HEK293 (cell line): ENCODE results near the gene PRPF38A.

ENCODE experiments used
- CTCF ChIA-PET: fragments of 350-600 bp; formaldehyde crosslinking; extraction: SDS; loops from one replicate; lab custom pipeline; 2021; ENCODE audit warnings: antibody characterized with exemption; lab: Yijun Ruan, JAX
- POLR2A ChIA-PET: fragments of 300-600 bp; formaldehyde crosslinking; extraction: SDS; loops from one replicate; lab custom pipeline; 2020; ENCODE audit warnings: antibody characterized with exemption, inconsistent platforms; lab: Yijun Ruan, JAX
- H3K27ac ChIP-seq: fragments of 200-500 bp; sonication (Bioruptor generic); 2 replicates; pipeline ENCODE4 v1.5.1; 2014; ENCODE audit warnings: low read depth, low read length, control low read depth, inconsistent platforms; ENCODE audit errors: extremely low read depth
- H3K36me3 ChIP-seq, 2 experiments: fragments of 200-500 bp in 1 of 2; sonication (Bioruptor generic) in 1 of 2; 1 replicate in 1 of 2; 2 replicates in 1 of 2; pipeline ENCODE4 v1.5.1; 2014 to 2017; ENCODE audit warnings: inconsistent platforms in 2 of 2, low read length in 2 of 2; ENCODE audit not compliant: control insufficient read depth in 2 of 2, insufficient read depth in 1 of 2
- H3K4me1 ChIP-seq: fragments of 200-500 bp; sonication (Bioruptor generic); 2 replicates; pipeline ENCODE4 v1.5.1; 2014; ENCODE audit warnings: mild to moderate bottlenecking, low read length, inconsistent platforms; ENCODE audit not compliant: control insufficient read depth, insufficient read depth
- H3K4me3 ChIP-seq: 2 replicates; pipeline ENCODE4 v1.5.1; 2011; ENCODE audit warnings: low read depth, mild to moderate bottlenecking, control low read depth, low read length, moderate library complexity
- H3K9me3 ChIP-seq: fragments of 200-500 bp; sonication (Bioruptor generic); 2 replicates; pipeline ENCODE4 v1.5.1; 2014; ENCODE audit warnings: low read depth, low read length, inconsistent platforms; ENCODE audit not compliant: control insufficient read depth, insufficient read depth
- GLIS2 ChIP-seq: fragments of 450-650 bp; formaldehyde crosslinking; IDR thresholded peaks from 2 replicates; pipeline ENCODE4 v1.5.1; 2016; ENCODE audit warnings: missing biosample characterization, missing genetic modification characterization
- KLF8 ChIP-seq: fragments of 450-650 bp; formaldehyde crosslinking; IDR thresholded peaks from 2 replicates; pipeline ENCODE4 v1.5.1; 2016; ENCODE audit warnings: missing biosample characterization, missing genetic modification characterization
- PRDM4 ChIP-seq: fragments of 450-650 bp; formaldehyde crosslinking; IDR thresholded peaks from 2 replicates; pipeline ENCODE4 v1.5.1; 2017; ENCODE audit warnings: missing biosample characterization, missing genetic modification characterization
- RBAK ChIP-seq: fragments of 450-650 bp; formaldehyde crosslinking; IDR thresholded peaks from 2 replicates; pipeline ENCODE4 v1.5.1; 2016; ENCODE audit warnings: missing biosample characterization, missing genetic modification characterization
- SALL2 ChIP-seq: fragments of 450-650 bp; formaldehyde crosslinking; IDR thresholded peaks from 2 replicates; pipeline ENCODE4 v1.5.0; 2017; ENCODE audit warnings: missing biosample characterization, mild to moderate bottlenecking, missing genetic modification characterization, borderline replicate concordance
- SCRT1 ChIP-seq: fragments of 450-650 bp; formaldehyde crosslinking; IDR thresholded peaks from 2 replicates; pipeline ENCODE4 v1.5.1; 2016; ENCODE audit warnings: missing biosample characterization, missing genetic modification characterization, borderline replicate concordance
- SP7 ChIP-seq: fragments of 450-650 bp; formaldehyde crosslinking; IDR thresholded peaks from 2 replicates; pipeline ENCODE4 v1.5.1; 2016; ENCODE audit warnings: missing biosample characterization, missing genetic modification characterization
- TCF7L2 ChIP-seq: IDR thresholded peaks from 2 replicates; pipeline ENCODE4 v1.6.1; 2011; ENCODE audit warnings: low read depth, mild to moderate bottlenecking, inconsistent platforms, low read length, moderate library complexity, borderline replicate concordance
- YY2 ChIP-seq: fragments of 450-650 bp; formaldehyde crosslinking; IDR thresholded peaks from 2 replicates; pipeline ENCODE4 v1.5.1; 2016; ENCODE audit warnings: missing biosample characterization, missing genetic modification characterization
- ZBTB17 ChIP-seq: fragments of 450-650 bp; formaldehyde crosslinking; IDR thresholded peaks from 2 replicates; pipeline ENCODE4 v1.5.1; 2016; ENCODE audit warnings: missing biosample characterization, missing genetic modification characterization
- ZBTB21 ChIP-seq: fragments of 450-650 bp; formaldehyde crosslinking; IDR thresholded peaks from 2 replicates; pipeline ENCODE4 v1.5.1; 2017; ENCODE audit warnings: missing biosample characterization, missing genetic modification characterization
- ZEB2 ChIP-seq: fragments of 450-650 bp; formaldehyde crosslinking; IDR thresholded peaks from 2 replicates; pipeline ENCODE4 v1.5.1; 2016; ENCODE audit warnings: missing biosample characterization, missing genetic modification characterization
- ZFP37 ChIP-seq: fragments of 450-650 bp; formaldehyde crosslinking; IDR thresholded peaks from 2 replicates; pipeline ENCODE4 v1.5.1; 2016; ENCODE audit warnings: missing biosample characterization, missing genetic modification characterization
- ZFP69B ChIP-seq: fragments of 450-650 bp; formaldehyde crosslinking; IDR thresholded peaks from 2 replicates; pipeline ENCODE4 v1.5.1; 2016; ENCODE audit warnings: missing biosample characterization, missing genetic modification characterization
- ZIC2 ChIP-seq: fragments of 450-650 bp; formaldehyde crosslinking; IDR thresholded peaks from 2 replicates; pipeline ENCODE4 v1.5.1; 2016; ENCODE audit warnings: missing biosample characterization, missing genetic modification characterization
- ZNF140 ChIP-seq: fragments of 450-650 bp; formaldehyde crosslinking; IDR thresholded peaks from 2 replicates; pipeline ENCODE4 v1.5.1; 2016; ENCODE audit warnings: missing biosample characterization, missing genetic modification characterization
- ZNF169 ChIP-seq: fragments of 450-650 bp; formaldehyde crosslinking; IDR thresholded peaks from 2 replicates; pipeline ENCODE4 v1.5.1; 2016; ENCODE audit warnings: missing biosample characterization, missing genetic modification characterization
- ZNF184 ChIP-seq: fragments of 450-650 bp; IDR thresholded peaks from 2 replicates; pipeline ENCODE4 v1.5.1; 2018; ENCODE audit warnings: missing biosample characterization, mild to moderate bottlenecking, missing genetic modification characterization
- ZNF19 ChIP-seq: fragments of 450-650 bp; formaldehyde crosslinking; IDR thresholded peaks from 2 replicates; pipeline ENCODE4; 2016; ENCODE audit warnings: missing biosample characterization, missing genetic modification characterization, low read depth
- ZNF2 ChIP-seq: fragments of 450-650 bp; formaldehyde crosslinking; IDR thresholded peaks from 2 replicates; pipeline ENCODE4 v1.5.1; 2016; ENCODE audit warnings: missing biosample characterization, missing genetic modification characterization
- ZNF202 ChIP-seq: fragments of 450-650 bp; formaldehyde crosslinking; IDR thresholded peaks from 2 replicates; pipeline ENCODE4 v1.5.1; 2016; ENCODE audit warnings: missing biosample characterization, missing genetic modification characterization, borderline replicate concordance
- ZNF221 ChIP-seq: fragments of 450-650 bp; formaldehyde crosslinking; IDR thresholded peaks from 2 replicates; pipeline ENCODE4 v1.5.1; 2017; ENCODE audit warnings: missing biosample characterization, missing genetic modification characterization, borderline replicate concordance
- ZNF335 ChIP-seq: fragments of 450-650 bp; formaldehyde crosslinking; conservative IDR thresholded peaks from 2 replicates; pipeline ENCODE4 v1.5.1; 2016; ENCODE audit warnings: missing biosample characterization, missing genetic modification characterization
- ZNF362 ChIP-seq: fragments of 450-650 bp; formaldehyde crosslinking; IDR thresholded peaks from 2 replicates; pipeline ENCODE4 v1.5.1; 2016; ENCODE audit warnings: missing biosample characterization, missing genetic modification characterization
- ZNF366 ChIP-seq: fragments of 450-650 bp; formaldehyde crosslinking; conservative IDR thresholded peaks from 2 replicates; pipeline ENCODE4 v1.5.1; 2016; ENCODE audit warnings: missing biosample characterization, missing genetic modification characterization
- ZNF391 ChIP-seq: fragments of 450-650 bp; formaldehyde crosslinking; IDR thresholded peaks from 2 replicates; pipeline ENCODE4 v1.5.1; 2016; ENCODE audit warnings: low read depth, missing biosample characterization, missing genetic modification characterization, borderline replicate concordance
- ZNF416 ChIP-seq: fragments of 450-650 bp; formaldehyde crosslinking; IDR thresholded peaks from 2 replicates; pipeline ENCODE4 v1.5.1; 2016; ENCODE audit warnings: missing biosample characterization, missing genetic modification characterization
- ZNF423 ChIP-seq: fragments of 450-650 bp; formaldehyde crosslinking; IDR thresholded peaks from 2 replicates; pipeline ENCODE4 v1.5.1; 2016; ENCODE audit warnings: missing biosample characterization, missing genetic modification characterization
- ZNF514 ChIP-seq: fragments of 450-650 bp; formaldehyde crosslinking; IDR thresholded peaks from 2 replicates; pipeline ENCODE4 v1.5.1; 2016; ENCODE audit warnings: missing biosample characterization, missing genetic modification characterization
- ZNF530 ChIP-seq: fragments of 450-650 bp; formaldehyde crosslinking; IDR thresholded peaks from 2 replicates; pipeline ENCODE4 v1.5.1; 2016; ENCODE audit warnings: low read depth, missing biosample characterization, missing genetic modification characterization
- ZNF558 ChIP-seq: fragments of 450-650 bp; formaldehyde crosslinking; IDR thresholded peaks from 2 replicates; pipeline ENCODE4 v1.5.1; 2016; ENCODE audit warnings: missing biosample characterization, missing genetic modification characterization
- ZNF580 ChIP-seq: fragments of 450-650 bp; formaldehyde crosslinking; IDR thresholded peaks from 2 replicates; pipeline ENCODE4 v1.5.1; 2016; ENCODE audit warnings: missing biosample characterization, missing genetic modification characterization
- ZNF645 ChIP-seq: fragments of 450-650 bp; formaldehyde crosslinking; IDR thresholded peaks from 2 replicates; pipeline ENCODE4; 2016; ENCODE audit warnings: missing biosample characterization, missing genetic modification characterization
- ZNF747 ChIP-seq: fragments of 450-650 bp; formaldehyde crosslinking; IDR thresholded peaks from 2 replicates; pipeline ENCODE4 v1.5.1; 2016; ENCODE audit warnings: missing biosample characterization, missing genetic modification characterization
- ZNF776 ChIP-seq: fragments of 450-650 bp; formaldehyde crosslinking; IDR thresholded peaks from 2 replicates; pipeline ENCODE4 v1.5.0; 2017; ENCODE audit warnings: missing biosample characterization, missing genetic modification characterization, borderline replicate concordance

Gene PRPF38A

GRCh38 chr1:52365746-52366516 lies 38.5 kb upstream of the PRPF38A start, which contains the start of gene CC2D1B:
Gene CC2D1B (minus strand): TSS chr1:52366205. CDS start chr1:52364620, 1,585 bp downstream.
- ChIA-PET CTCF (interaction anchor here (0.7 kb wide), 1 partner anchor 1003 kb away, joined by 3 read pairs; no protein-coding TSS in a partner anchor), POLR2A (interaction anchor here (0.6 to 3.1 kb wide), 7 partner anchors 9 to 311 kb away, joined by 3 to 11 read pairs (median 3); partner anchors contain the start of genes BTF3L4, ORC1, PRPF38A and TUT4)
- Histone ChIP-seq H3K9me3 (no peaks in the 10 kb centered on the region), H3K4me1 (peaks cover 7% of the 10 kb centered on the region; the same call in 1 of the 2 replicates), H3K36me3 (peaks cover 5 to 35% of the 10 kb centered on the region in 2 experiments; a peak in 2 of 3 replicates), H3K27ac (peak within 1 kb of the TSS; percentile 91), H3K4me3 (peak within 1 kb of the TSS; percentile 91)
- TF ChIP-seq ZNF362 (tag by site-specific recombination) (no peak), ZEB2 (peak; percentile 78), SALL2 (no peak), ZNF335 (tag by site-specific recombination) (peak; percentile 69), ZFP69B (no peak; the same call in 1 of the 2 replicates), RBAK (tag by site-specific recombination) (no peak), ZNF645 (tag by site-specific recombination) (no peak), ZBTB17 (tag by site-specific recombination) (no peak), ZNF202 (no peak), YY2 (no peak), SP7 (tag by site-specific recombination) (peak; percentile 72), ZBTB21 (tag by site-specific recombination) (no peak), KLF8 (peak; percentile 76), ZNF558 (no peak), SCRT1 (peak; percentile 98), ZNF580 (0 out of 2 replicates have a peak, but pooled peaks have one; percentile 16), ZNF776 (tag by site-specific recombination) (no peak), ZNF747 (tag by site-specific recombination) (no peak), ZIC2 (peak; percentile 96), ZNF391 (tag by site-specific recombination) (peak; percentile 89; the same call in 1 of the 2 replicates), ZNF530 (tag by site-specific recombination) (no peak), PRDM4 (tag by site-specific recombination) (0 out of 2 replicates have a peak, but pooled peaks have one; percentile 8), ZNF416 (tag by site-specific recombination) (no peak), TCF7L2 (no peak), ZNF221 (tag by site-specific recombination) (no peak), ZNF514 (tag by site-specific recombination) (no peak), ZNF169 (no peak), ZNF184 (tag by site-specific recombination) (no peak), ZNF366 (tag by site-specific recombination) (peak; percentile 84), ZNF2 (tag by site-specific recombination) (peak; percentile 56), ZFP37 (peak; percentile 89), ZNF19 (tag by site-specific recombination) (no peak), ZNF423 (tag by site-specific recombination) (no peak), ZNF140 (tag by site-specific recombination) (no peak), GLIS2 (peak; percentile 99)
